Large intestine (tissue), 3 donors: Measurements from ENCODE around the gene LIAS. TPM values are rescaled to one million over a fixed set of nuclear protein-coding genes. Genes with fewer than 3 reads are reported as not detected.
"Not testable (repeated sequence)": the region's sequence is repeated elsewhere in the genome, so short reads cannot be mapped to it uniquely, and the experiment has no call there.

Source experiments
- DNase-seq, 2 donors: peaks; one replicate each; pipeline versions ENCODE4 v3.0.0 to v3.0.0-alpha.2; 2013
- H3K27ac ChIP-seq: one replicate; pipeline ENCODE4 v1.5.1; 2013; ENCODE audit warnings: low read length
- H3K27me3 ChIP-seq: 2 replicates; pipeline ENCODE4 v1.6.1; 2013; ENCODE audit warnings: low read length; ENCODE audit not compliant: control insufficient read depth, insufficient read depth
- H3K36me3 ChIP-seq: 2 replicates; pipeline ENCODE4 v1.6.1; 2013; ENCODE audit warnings: low read length; ENCODE audit not compliant: control insufficient read depth, insufficient read depth
- H3K4me1 ChIP-seq: one replicate; pipeline ENCODE4 v1.6.1; 2013; ENCODE audit warnings: low read length; ENCODE audit not compliant: control insufficient read depth, insufficient read depth
- H3K4me3 ChIP-seq: one replicate; pipeline ENCODE4 v1.5.1; 2013; ENCODE audit warnings: low read length
- H3K9me3 ChIP-seq: one replicate; pipeline ENCODE4 v1.6.1; 2013; ENCODE audit warnings: mild to moderate bottlenecking, low read depth, low read length, moderate library complexity; ENCODE audit not compliant: control insufficient read depth
- WGBS: methylation state at CpG from one replicate; pipeline ENCODE4 v1.1.5; 2013; ENCODE audit warnings: low lambda C conversion rate; ENCODE audit not compliant: insufficient coverage; 5-methylcytosine and 5-hydroxymethylcytosine counted together
- polyA plus RNA-seq: library from polyadenylated mRNA; unstranded; fragments of 120-200 nt; gene quantifications from one replicate; pipeline ENCODE4 v1.2.1, GENCODE V29; 2013

The LIAS gene
- polyA plus RNA-seq, 1 donor: 30.0 TPM

DNA sequence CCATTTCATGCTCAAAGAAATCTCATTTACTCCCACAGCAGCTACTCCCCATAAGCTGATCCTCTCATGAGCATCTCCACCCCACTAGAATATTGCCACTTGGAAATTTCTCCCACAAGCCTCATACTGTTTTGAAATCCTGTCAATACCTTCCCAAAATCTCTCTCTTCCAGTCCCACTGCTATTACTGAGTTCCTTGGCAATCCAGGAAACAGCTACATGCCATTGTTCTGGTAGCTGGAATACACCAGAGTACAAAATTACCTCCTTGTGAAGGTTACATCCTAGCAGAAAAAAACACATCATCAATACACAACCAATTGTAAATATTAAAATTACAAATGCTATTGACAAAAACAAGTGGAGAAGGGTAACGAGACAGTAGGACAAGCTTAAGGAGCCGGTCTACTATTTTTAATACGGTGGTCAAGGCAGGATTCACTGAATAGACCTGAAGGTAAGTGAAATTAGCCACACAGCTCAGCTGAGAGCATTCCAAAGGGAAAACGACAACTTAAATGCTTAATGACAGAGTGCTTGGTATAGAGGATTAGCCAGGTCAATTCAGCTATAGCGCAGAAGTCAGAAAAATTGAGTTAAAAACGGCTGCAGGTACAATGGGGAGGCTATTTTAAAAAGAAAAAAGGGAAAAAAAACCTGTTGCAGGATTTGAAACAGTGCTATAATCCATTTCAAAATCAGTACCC is 6.5 kb upstream of the LIAS start:
- no peaks in the 10 kb centered on the region for H3K9me3 ChIP-seq
- peaks cover 15% of the 10 kb centered on the region for H3K4me1 ChIP-seq
- no peak overlapping the region for H3K27ac ChIP-seq
- H3K36me3 ChIP-seq: peaks cover 51% of the 10 kb centered on the region
- no peak overlapping the region for H3K4me3 ChIP-seq
- 98% methylated on average over 6 of the region's 6 CpGs for WGBS
- no peaks in the 10 kb centered on the region for H3K27me3 ChIP-seq
- DNase-seq: no peak

GRCh38 chr4:39452860-39453587 is 5.8 kb upstream of the LIAS start:
- Histone ChIP-seq H3K4me3 (no peak overlapping the region), H3K27ac (no peak overlapping the region), H3K27me3 (no peaks in the 10 kb centered on the region), H3K36me3 (peaks cover 55% of the 10 kb centered on the region), H3K9me3 (no peaks in the 10 kb centered on the region), H3K4me1 (peaks cover 19% of the 10 kb centered on the region)
- 83% methylated on average over 7 of the region's 11 CpGs for WGBS
- DNase-seq: no peak

DNA sequence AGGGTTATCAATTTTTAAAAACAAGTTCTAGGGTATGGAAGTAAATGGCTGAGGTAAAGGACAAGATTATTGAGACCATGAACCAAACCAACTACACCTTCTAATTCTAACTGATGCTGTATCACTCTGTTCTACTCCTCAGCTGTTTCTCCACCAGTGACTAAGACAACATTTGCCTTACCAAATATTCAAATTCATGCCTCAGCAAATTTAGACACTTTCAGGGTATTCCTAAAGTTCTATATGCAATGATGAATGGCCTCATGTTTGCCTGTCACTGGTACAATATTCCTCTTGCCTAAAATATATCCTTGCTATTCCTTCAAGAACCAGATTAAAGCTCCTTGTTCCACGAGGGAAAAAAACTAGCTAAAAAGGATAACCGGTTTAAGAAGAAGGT is 5.1 kb upstream of the LIAS start:
- H3K27me3 ChIP-seq: no peaks in the 10 kb centered on the region
- peaks cover 55% of the 10 kb centered on the region for H3K36me3 ChIP-seq
- WGBS: no CpG with 5 or more reads among the region's 2 CpGs
- no peaks in the 10 kb centered on the region for H3K9me3 ChIP-seq
- no peak for DNase-seq
- H3K4me1 ChIP-seq: peaks cover 19% of the 10 kb centered on the region
- no peak overlapping the region for H3K4me3 ChIP-seq
- no peak overlapping the region for H3K27ac ChIP-seq

DNA sequence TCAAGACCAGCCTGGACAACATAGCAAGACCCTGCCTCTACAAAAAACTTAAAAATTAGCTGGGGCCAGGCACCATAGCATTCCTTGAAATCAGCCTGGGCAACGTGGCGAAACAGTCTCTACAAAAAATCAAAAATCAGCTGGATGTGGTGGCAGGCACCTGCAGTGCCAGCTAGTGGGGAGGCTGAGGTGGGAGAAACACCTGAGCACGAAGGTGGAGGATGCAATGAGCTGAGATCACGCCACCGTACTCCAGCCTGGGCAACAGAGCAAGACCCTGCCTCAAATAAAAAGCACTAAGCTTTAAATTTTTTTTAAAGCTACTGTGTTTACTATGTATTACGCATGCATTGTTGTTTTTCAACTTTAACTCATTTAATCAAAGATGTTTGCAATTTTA is 3.4 kb upstream of the LIAS start:
- H3K9me3 ChIP-seq: no peaks in the 10 kb centered on the region
- no peaks in the 10 kb centered on the region for H3K27me3 ChIP-seq
- H3K36me3 ChIP-seq: peaks cover 55% of the 10 kb centered on the region
- WGBS: 100% methylated on average over 1 of the region's 6 CpGs
- H3K27ac ChIP-seq: no peak overlapping the region
- H3K4me3 ChIP-seq: no peak overlapping the region
- DNase-seq: no peak
- peaks cover 16% of the 10 kb centered on the region for H3K4me1 ChIP-seq

- Histone ChIP-seq H3K27me3 (no peaks in the 10 kb centered on the region), H3K27ac (no peak overlapping the region), H3K4me3 (peak overlapping the region; percentile 77), H3K4me1 (peaks cover 12% of the 10 kb centered on the region), H3K9me3 (no peaks in the 10 kb centered on the region), H3K36me3 (peaks cover 49% of the 10 kb centered on the region)
- WGBS: no CpG with 5 or more reads among the region's 10 CpGs
- DNase-seq: no peak
Measured at GRCh38 chr4:39456946-39457763, 1.7 kb upstream of the LIAS start.

- peaks cover 45% of the 10 kb centered on the region for H3K36me3 ChIP-seq
- peak overlapping the region; percentile 93 for H3K27ac ChIP-seq
- peaks cover 12% of the 10 kb centered on the region for H3K4me1 ChIP-seq
- H3K27me3 ChIP-seq, DNase-seq, H3K9me3 ChIP-seq: not testable (repeated sequence)
- peak overlapping the region; percentile 77 for H3K4me3 ChIP-seq
- WGBS: no CpG with 5 or more reads among the region's 13 CpGs
Measured at GRCh38 chr4:39458161-39458504, 723 bp upstream of the LIAS start.

DNA sequence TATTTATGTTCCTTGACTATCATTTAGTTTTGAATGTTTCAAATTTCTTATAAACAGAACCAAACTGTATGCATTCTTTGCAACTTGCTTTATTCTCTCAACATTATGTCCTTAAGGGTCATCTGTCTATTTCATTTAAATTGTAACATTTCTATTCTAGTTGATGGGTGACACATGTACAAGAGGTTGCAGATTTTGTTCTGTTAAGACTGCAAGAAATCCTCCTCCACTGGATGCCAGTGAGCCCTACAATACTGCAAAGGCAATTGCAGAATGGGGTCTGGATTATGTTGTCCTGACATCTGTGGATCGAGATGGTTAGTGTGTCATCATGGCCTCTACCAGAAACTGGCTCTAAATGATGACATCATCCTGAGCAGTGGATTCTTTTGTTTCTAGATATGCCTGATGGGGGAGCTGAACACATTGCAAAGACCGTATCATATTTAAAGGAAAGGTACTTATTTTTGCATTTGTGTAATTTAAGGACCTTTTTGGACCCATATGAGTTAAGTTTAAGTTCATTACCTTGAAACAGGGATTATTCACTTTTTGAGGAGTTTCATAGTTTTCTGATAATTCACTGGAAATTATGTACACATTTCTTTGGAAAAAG is 6.1 kb downstream of the LIAS start:
- H3K4me1 ChIP-seq: peaks cover 3% of the 10 kb centered on the region
- no peak overlapping the region for H3K27ac ChIP-seq
- no peaks in the 10 kb centered on the region for H3K27me3 ChIP-seq
- H3K36me3 ChIP-seq: peaks cover 21% of the 10 kb centered on the region
- H3K9me3 ChIP-seq: no peaks in the 10 kb centered on the region
- no peak for DNase-seq
- no CpG with 5 or more reads among the region's 2 CpGs for whole genome bisulfite sequencing
- no peak overlapping the region for H3K4me3 ChIP-seq

DNA sequence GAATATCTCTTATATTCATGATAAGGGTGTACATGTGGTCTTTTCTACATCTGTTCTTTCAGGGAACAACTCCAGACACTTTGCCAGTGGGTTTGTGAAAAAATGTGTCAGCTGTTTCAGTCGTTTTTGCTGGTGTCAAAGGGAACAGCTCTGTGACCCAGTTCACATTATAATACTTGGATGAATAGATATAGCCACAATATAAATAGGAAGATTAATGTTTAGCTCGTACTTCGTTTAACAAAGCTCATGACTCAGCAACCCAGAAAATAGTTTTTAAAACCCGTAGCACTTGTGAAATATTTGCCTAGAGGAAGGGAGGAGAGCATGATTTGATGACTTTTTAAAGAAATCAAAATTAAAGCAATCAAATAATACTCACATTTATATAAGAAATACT is 7.9 kb downstream of the LIAS start:
- DNase-seq: peak in 1 of 2 donors; percentile 39
- peaks cover 24% of the 10 kb centered on the region for H3K36me3 ChIP-seq
- peaks cover 3% of the 10 kb centered on the region for H3K4me1 ChIP-seq
- no peaks in the 10 kb centered on the region for H3K27me3 ChIP-seq
- H3K4me3 ChIP-seq: no peak overlapping the region
- WGBS: no CpG with 5 or more reads among the region's 4 CpGs
- no peaks in the 10 kb centered on the region for H3K9me3 ChIP-seq
- H3K27ac ChIP-seq: no peak overlapping the region

DNA sequence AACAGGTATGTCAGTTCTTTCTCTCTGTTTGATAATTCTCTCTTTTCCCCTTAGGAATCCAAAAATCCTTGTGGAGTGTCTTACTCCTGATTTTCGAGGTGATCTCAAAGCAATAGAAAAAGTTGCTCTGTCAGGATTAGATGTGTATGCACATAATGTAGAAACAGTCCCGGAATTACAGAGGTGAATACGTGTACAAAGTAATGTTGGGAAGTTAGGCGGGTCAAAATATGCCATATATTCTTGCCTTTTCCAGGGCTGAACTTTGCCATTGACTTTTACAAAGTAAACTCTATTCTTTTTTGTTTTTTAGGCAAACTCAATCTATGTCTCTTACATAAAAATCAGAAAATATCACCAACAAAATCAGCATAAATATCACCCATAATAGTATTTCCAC is 8.6 kb downstream of the LIAS start:
- 100% methylated on average over 1 of the region's 4 CpGs for WGBS
- Histone ChIP-seq H3K27me3 (no peaks in the 10 kb centered on the region), H3K9me3 (no peaks in the 10 kb centered on the region), H3K4me1 (peaks cover 3% of the 10 kb centered on the region), H3K4me3 (no peak overlapping the region), H3K27ac (no peak overlapping the region), H3K36me3 (peaks cover 28% of the 10 kb centered on the region)
- no peak for DNase-seq

- peaks cover 3% of the 10 kb centered on the region for H3K4me1 ChIP-seq
- H3K27me3 ChIP-seq: no peaks in the 10 kb centered on the region
- H3K27ac ChIP-seq: peak overlapping the region; percentile 79
- H3K9me3 ChIP-seq: no peaks in the 10 kb centered on the region
- peak; percentile 55 to 80 for DNase-seq
- no peak overlapping the region for H3K4me3 ChIP-seq
- WGBS: 30% methylated on average over 2 of the region's 4 CpGs
- H3K36me3 ChIP-seq: peaks cover 14% of the 10 kb centered on the region
Measured at GRCh38 chr4:39469429-39470077, 10.7 kb downstream of the LIAS start.
